GM19239 (cell line): ENCODE measurements around the gene NOTCH3.

Experiments
- DNase-seq: peaks from one replicate; pipeline ENCODE4 v3.0.0; 2011; ENCODE audit warnings: low spot score; ENCODE audit not compliant: insufficient read length
- FAIRE-seq: peaks from 2 replicates; lab custom pipeline; 2011; peaks lifted over from hg19 to GRCh38; lab: Jason Lieb, UNC

NOTCH3 gene

GRCh38 chr19:15111758-15112157 is 89.0 kb downstream of the NOTCH3 start:
- no peak for FAIRE-seq
- no peak for DNase-seq

GRCh38 chr19:15110418-15110815 is 90.4 kb downstream of the NOTCH3 start:
- no peak for DNase-seq
- FAIRE-seq = no peak

GRCh38 chr19:15109768-15110417 is 90.9 kb downstream of the NOTCH3 start:
- DNase-seq = no peak
- no peak for FAIRE-seq
